HepG2 (cell line): ENCODE measurements around the gene GOLPH3.

ENCODE experiments used
- ARID2 ChIP-seq: sonication (generic); formaldehyde crosslinking; IDR thresholded peaks from 2 replicates; pipeline ENCODE4 v1.8.1; 2022; ENCODE audit warnings: mild to moderate bottlenecking, missing genetic modification reagents, borderline replicate concordance
- CENPX ChIP-seq: sonication (generic); formaldehyde crosslinking; IDR thresholded peaks from 2 replicates; pipeline ENCODE4 v1.9.0; 2021; ENCODE audit warnings: mild to moderate bottlenecking, missing genetic modification reagents, moderate library complexity
- CTCF ChIP-seq: sonication (generic); formaldehyde crosslinking; IDR thresholded peaks from 2 replicates; pipeline ENCODE4 v1.5.0; 2020; ENCODE audit warnings: mild to moderate bottlenecking, missing genetic modification reagents, moderate library complexity
- ETS1 ChIP-seq: sonication (generic); formaldehyde crosslinking; IDR thresholded peaks from 2 replicates; pipeline ENCODE4 v1.4.0; 2020; ENCODE audit warnings: missing genetic modification reagents
- FOXP1 ChIP-seq, 2 experiments: fragments of 450-650 bp in 1 of 2; IDR thresholded peaks; 2 replicates each; pipeline ENCODE4 v1.6.1; 2017 to 2018; ENCODE audit warnings: antibody characterized with exemption in 1 of 2
- GMEB1 ChIP-seq: sonication (generic); formaldehyde crosslinking; IDR thresholded peaks from 2 replicates; pipeline ENCODE4 v1.5.1; 2020; ENCODE audit warnings: missing genetic modification reagents, mild to moderate bottlenecking, borderline replicate concordance
- NFKB2 ChIP-seq: sonication (generic); formaldehyde crosslinking; IDR thresholded peaks from 2 replicates; pipeline ENCODE4 v1.4.0; 2020; ENCODE audit warnings: missing genetic modification reagents, borderline replicate concordance
- POLR2A ChIP-seq, 2 experiments: IDR thresholded peaks; 2 replicates each; pipeline ENCODE4 v1.6.1; 2011; ENCODE audit warnings: low read depth in 2 of 2, low read length in 2 of 2, mild to moderate bottlenecking in 1 of 2, moderate library complexity in 1 of 2; ENCODE audit not compliant: insufficient read depth in 1 of 2
- ZNF510 ChIP-seq: sonication (generic); formaldehyde crosslinking; IDR thresholded peaks from 2 replicates; pipeline ENCODE4 v1.4.0; 2020; ENCODE audit warnings: low read depth, mild to moderate bottlenecking, missing genetic modification reagents
- ZNF567 ChIP-seq: sonication (generic); formaldehyde crosslinking; IDR thresholded peaks from 2 replicates; pipeline ENCODE4 v1.8.1; 2023; ENCODE audit warnings: mild to moderate bottlenecking, missing genetic modification reagents, borderline replicate concordance
- ZSCAN22 ChIP-seq: sonication (generic); formaldehyde crosslinking; IDR thresholded peaks from 2 replicates; pipeline ENCODE4 v1.4.0; 2020; ENCODE audit warnings: mild to moderate bottlenecking, missing genetic modification reagents
- ZSCAN29 ChIP-seq: sonication (generic); formaldehyde crosslinking; conservative IDR thresholded peaks from 2 replicates; pipeline ENCODE4 v1.4.0; 2020; ENCODE audit warnings: mild to moderate bottlenecking, missing genetic modification reagents
- TF ChIP-seq, protein P1 (sequence below): sonication (generic); formaldehyde crosslinking; IDR thresholded peaks from 2 replicates; pipeline ENCODE4 v1.4.0; 2020; ENCODE audit warnings: mild to moderate bottlenecking, missing genetic modification reagents

- no peak for TF ChIP-seq ZSCAN29 (CRISPR knock-in tag)
- no peak for TF ChIP-seq CENPX
- TF ChIP-seq, protein P1, sequence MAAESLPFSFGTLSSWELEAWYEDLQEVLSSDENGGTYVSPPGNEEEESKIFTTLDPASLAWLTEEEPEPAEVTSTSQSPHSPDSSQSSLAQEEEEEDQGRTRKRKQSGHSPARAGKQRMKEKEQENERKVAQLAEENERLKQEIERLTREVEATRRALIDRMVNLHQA (CRISPR knock-in tag), result no peak
- TF ChIP-seq ZSCAN22 (CRISPR knock-in tag), result no peak
- no peak for TF ChIP-seq ETS1 (CRISPR knock-in tag)
- no peak for TF ChIP-seq NFKB2 (CRISPR knock-in tag)
- TF ChIP-seq CTCF (CRISPR knock-in tag), result no peak
- no peak for TF ChIP-seq GMEB1 (CRISPR knock-in tag)
- TF ChIP-seq FOXP1 (IDR thresholded peaks at IDR 0.05), result no peak
- no peak for TF ChIP-seq FOXP1 (CRISPR knock-in tag; IDR thresholded peaks at IDR 0.05)
- no peak for TF ChIP-seq ARID2 (CRISPR knock-in tag)
- no peak for TF ChIP-seq POLR2A (IDR thresholded peaks at IDR 0.05; ENCODE audit: insufficient read depth in 1 of 2, low read depth in 2 of 2, low read length in 2 of 2)
- TF ChIP-seq ZNF567 (CRISPR knock-in tag), result no peak
- TF ChIP-seq ZNF510, result no peak
Measured at GRCh38 chr5:32155211-32155610, 18.9 kb downstream of the GOLPH3 start.
